Gastroesophageal sphincter (tissue), 3 donors: ENCODE measurements around the gene CYTH2.

Experiments used
- EP300 ChIP-seq: sonication (generic); formaldehyde crosslinking; IDR thresholded peaks from one replicate; pipeline ENCODE4 v1.6.1; 2017; ENCODE audit warnings: antibody characterized with exemption, mild to moderate bottlenecking
- POLR2AphosphoS5 ChIP-seq: sonication (generic); formaldehyde crosslinking; IDR thresholded peaks from one replicate; pipeline ENCODE4 v1.6.1; 2017; ENCODE audit warnings: antibody characterized with exemption
- TF ChIP-seq, protein P1 (sequence below), 4 experiments: fragments of 200-600 bp in 2 of 4; fragments of 450-650 bp in 2 of 4; sonication (generic) in 1 of 4; IDR thresholded peaks; one replicate each; pipeline ENCODE4 v1.5.1; 2017 to 2019; ENCODE audit warnings: antibody characterized with exemption in 4 of 4, mild to moderate bottlenecking in 2 of 4, moderate library complexity in 2 of 4

DNA sequence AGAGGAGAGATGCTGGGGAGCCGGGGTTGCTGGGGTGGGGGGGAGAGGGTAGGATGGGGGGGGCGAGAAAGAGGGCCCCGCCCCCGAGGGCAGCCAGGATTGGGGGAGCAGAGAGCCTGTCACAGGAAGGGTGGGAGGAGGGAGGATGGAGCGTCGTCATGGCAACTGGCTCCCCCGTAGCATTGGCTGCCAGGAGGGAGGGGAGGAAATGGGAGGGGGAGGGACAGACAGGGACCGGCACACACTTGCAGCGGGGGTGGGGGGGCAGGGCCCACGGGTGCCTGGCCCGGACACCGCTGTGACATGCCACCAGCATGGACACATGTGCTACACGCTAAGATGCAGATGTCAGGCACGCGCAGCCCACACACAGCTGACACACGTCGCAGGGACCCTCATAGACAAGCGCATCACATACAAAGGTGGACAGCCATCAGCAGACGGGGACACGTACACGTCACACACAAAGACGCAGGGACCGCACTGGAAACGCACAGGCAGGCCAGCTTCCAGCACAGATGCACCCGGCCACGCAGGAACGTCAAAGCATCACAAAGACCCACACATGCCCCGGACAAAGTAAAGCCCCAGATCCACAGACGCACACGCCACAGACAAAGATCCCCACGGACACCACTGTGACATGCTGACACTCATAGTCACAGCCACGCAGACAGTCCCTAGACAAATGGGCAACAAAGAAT is 42.8 kb downstream of the CYTH2 start, which contains the start of gene LMTK3:
- TF ChIP-seq, protein P1, sequence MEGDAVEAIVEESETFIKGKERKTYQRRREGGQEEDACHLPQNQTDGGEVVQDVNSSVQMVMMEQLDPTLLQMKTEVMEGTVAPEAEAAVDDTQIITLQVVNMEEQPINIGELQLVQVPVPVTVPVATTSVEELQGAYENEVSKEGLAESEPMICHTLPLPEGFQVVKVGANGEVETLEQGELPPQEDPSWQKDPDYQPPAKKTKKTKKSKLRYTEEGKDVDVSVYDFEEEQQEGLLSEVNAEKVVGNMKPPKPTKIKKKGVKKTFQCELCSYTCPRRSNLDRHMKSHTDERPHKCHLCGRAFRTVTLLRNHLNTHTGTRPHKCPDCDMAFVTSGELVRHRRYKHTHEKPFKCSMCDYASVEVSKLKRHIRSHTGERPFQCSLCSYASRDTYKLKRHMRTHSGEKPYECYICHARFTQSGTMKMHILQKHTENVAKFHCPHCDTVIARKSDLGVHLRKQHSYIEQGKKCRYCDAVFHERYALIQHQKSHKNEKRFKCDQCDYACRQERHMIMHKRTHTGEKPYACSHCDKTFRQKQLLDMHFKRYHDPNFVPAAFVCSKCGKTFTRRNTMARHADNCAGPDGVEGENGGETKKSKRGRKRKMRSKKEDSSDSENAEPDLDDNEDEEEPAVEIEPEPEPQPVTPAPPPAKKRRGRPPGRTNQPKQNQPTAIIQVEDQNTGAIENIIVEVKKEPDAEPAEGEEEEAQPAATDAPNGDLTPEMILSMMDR (IDR thresholded peaks at IDR 0.05), result no peak
- TF ChIP-seq POLR2AphosphoS5 (no peak), EP300 (no peak)
